ENCODE data around the gene PKP4.

Gene PKP4

GRCh38 chr2:158658396-158658795, 201.6 kb downstream of the PKP4 start:
- no peak for DNase-seq

- no peak for DNase-seq
Measured at GRCh38 chr2:158659483-158659882, 202.7 kb downstream of the PKP4 start.

GRCh38 chr2:158661231-158661630, 204.5 kb downstream of the PKP4 start:
- no peak for DNase-seq

- no peak for DNase-seq
Measured at GRCh38 chr2:158662421-158662820, 205.7 kb downstream of the PKP4 start.

GRCh38 chr2:158663796-158664195, 207.0 kb downstream of the PKP4 start:
- no peak for DNase-seq

GRCh38 chr2:158664987-158665386, 208.2 kb downstream of the PKP4 start:
- no peak for DNase-seq

GRCh38 chr2:158665536-158666302, 209.0 kb downstream of the PKP4 start:
- peak; percentile 7 for DNase-seq

- DNase-seq, result peak; percentile 47
Measured at GRCh38 chr2:158666969-158667368, 210.2 kb downstream of the PKP4 start.

GRCh38 chr2:158667586-158667985, 210.8 kb downstream of the PKP4 start:
- no peak for DNase-seq

GRCh38 chr2:158668001-158668765, 211.4 kb downstream of the PKP4 start:
- DNase-seq, result no peak

- no peak for DNase-seq
Measured at GRCh38 chr2:158670292-158670691, 213.5 kb downstream of the PKP4 start.

GRCh38 chr2:158671360-158672245, 214.9 kb downstream of the PKP4 start:
- no peak for DNase-seq

GRCh38 chr2:158676295-158676694, 219.5 kb downstream of the PKP4 start:
- DNase-seq, result no peak

- no peak for DNase-seq
Measured at GRCh38 chr2:158676696-158677095, 219.9 kb downstream of the PKP4 start.

- no peak for DNase-seq
Measured at GRCh38 chr2:158677542-158677941, 220.8 kb downstream of the PKP4 start.

GRCh38 chr2:158681816-158682215, 225.1 kb downstream of the PKP4 start:
- no peak for DNase-seq

- DNase-seq, result no peak
Measured at GRCh38 chr2:158685646-158686045, 228.9 kb downstream of the PKP4 start.

GRCh38 chr2:158686210-158686691, 229.5 kb downstream of the PKP4 start:
- DNase-seq, result no peak

GRCh38 chr2:158687315-158687714, 230.6 kb downstream of the PKP4 start:
- no peak for DNase-seq

GRCh38 chr2:158688721-158689120, 232.0 kb downstream of the PKP4 start:
- no peak for DNase-seq

- no peak for DNase-seq
Measured at GRCh38 chr2:158689391-158689790, 232.6 kb downstream of the PKP4 start.

- no peak for DNase-seq
Measured at GRCh38 chr2:158690823-158691222, 234.1 kb downstream of the PKP4 start.

- DNase-seq, result no peak
Measured at GRCh38 chr2:158691619-158692018, 234.9 kb downstream of the PKP4 start.
